ENCODE results near the gene LMOD3.

LMOD3 gene

DNA sequence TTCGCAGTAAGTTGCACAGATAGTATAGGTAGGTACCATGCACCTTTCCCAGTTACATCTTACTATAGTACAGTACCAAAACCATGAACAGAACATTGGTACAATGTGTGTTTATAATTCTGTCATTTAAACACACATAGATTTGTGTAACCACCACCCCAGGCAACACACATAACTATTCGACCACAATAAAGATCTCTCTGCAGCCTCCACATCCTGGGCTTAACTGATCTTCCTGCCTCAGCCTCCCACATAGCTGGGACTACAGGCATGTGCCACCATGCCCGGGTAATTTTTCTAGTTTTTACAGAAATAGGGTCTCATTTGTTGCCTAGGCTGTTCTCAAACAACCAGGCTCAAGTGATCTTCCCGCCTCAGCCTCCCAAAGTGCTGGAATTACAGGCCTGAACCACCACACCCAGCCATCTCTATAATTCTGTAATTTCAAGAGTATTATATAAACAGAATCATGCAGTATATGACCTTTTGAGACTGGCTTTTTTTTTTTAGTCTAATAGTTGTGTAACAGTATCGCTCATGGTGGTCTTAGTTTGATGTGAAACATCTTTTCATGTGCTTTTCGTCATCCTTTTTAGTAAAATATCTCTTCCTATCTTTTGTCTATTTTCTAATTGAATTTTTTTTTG, 57.0 kb downstream of the LMOD3 start:
- no peak for DNase-seq

DNA sequence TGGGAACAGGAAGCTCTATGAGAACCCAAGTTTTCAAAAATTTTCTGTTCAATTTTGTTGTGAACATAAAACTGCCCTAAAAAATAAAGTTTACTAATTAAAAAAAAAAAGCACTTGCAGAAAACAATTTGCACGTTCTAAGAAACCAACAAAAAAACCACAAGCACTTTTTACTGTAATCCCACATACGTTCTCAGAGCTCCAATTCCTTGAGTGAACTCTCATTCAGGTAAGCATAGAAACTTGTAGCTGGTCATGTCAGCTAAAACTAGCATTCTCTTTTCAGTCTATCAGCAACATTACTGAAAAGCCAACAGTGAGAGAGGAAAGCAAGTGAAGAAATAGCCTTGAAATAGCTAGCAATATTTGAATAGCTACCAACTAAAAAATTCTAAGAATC, 58.8 kb downstream of the LMOD3 start:
- DNase-seq: no peak

DNA sequence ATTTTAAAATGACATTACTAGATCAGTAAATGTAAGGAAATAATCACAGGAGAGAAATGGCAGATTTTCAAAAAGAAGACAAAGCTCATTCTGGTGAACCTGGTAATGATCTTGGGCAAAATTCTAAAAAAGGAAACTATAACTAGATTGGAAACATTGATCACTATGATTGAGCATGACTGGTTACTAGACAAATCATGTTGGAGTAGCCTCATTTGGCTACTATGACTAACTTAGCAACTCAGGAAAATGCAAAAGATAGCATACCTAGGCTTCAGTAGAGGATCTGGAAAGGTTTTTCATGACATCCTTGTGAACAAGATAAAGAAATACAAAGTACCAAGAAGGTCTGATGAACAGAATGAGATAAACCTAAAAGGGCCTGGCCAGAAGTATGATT, 62.7 kb downstream of the LMOD3 start:
- DNase-seq: no peak

DNA sequence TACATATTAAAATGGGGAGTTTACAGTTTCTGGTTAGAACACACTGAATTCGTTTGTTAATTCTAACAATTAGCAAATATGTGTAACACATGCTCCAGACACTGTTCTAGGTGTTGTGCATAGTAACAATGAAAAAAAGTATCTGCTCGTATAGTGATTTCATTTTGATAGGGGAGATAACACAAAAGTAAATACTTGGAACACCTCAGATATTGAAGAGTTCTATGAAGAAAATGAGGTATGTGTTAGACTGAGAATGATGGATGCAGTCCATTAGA, 63.5 kb downstream of the LMOD3 start:
- DNase-seq: no peak

DNA sequence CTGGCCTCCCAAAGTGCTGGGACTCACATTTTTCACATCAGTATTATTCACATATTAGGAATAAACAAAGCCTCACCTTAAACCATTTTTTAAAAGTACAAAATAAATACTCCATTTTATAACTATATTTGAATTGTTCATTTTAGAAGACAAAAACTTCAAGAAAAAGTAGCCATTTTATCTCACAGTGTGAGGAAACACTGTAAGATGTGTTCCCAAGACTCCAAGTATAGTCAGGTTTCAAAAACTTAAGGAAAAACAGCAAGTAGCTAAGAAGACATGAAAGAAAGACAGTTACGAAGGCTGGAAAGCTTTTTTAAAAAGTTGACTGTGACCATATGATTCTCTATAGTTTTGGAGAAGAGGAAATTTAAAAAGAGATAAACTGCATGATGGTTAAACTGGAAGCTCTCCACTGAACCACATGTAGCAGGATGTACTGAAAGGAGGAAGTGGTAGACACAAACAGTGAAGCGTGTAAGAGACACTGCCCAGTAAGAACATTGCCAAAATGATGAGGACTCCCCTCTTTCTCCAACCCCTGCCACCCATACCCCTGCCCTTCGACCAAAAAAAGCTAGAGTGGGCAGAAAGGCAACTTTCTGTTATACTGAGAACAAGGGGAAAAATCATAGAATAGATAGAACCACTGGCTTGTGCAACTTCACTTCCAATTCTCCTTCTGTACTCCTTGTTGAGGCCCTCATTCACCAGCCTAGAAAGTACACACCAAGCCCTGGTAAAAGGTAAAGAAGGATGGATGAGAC, 64.0 kb downstream of the LMOD3 start:
- DNase-seq: peak in 1 of 56 donors; percentile 1
